ENCODE measurements around the gene ATG4D. TPM values are rescaled to one million over a fixed set of nuclear protein-coding genes. Genes with fewer than 3 reads are reported as not detected.
"Not testable (repeated sequence)": the region's sequence is repeated elsewhere in the genome, so short reads cannot be mapped to it uniquely, and the experiment has no call there.

ATG4D gene
- total and polyA plus RNA-seq, 2 of the 4 experiments (the other 2 are of a cell fraction) = 8.2 to 21.8 TPM

- no peak for TF ChIP-seq CTCF (conservative IDR thresholded peaks at IDR 0.05; ENCODE audit: low read depth, low read length)
- TF ChIP-seq BHLHE40 (IDR thresholded peaks at IDR 0.05; ENCODE audit: low read depth, low read length) = 0 out of 2 replicates have a peak, but pooled peaks have one; percentile 37
- peak; percentile 56; the same call in 1 of the 2 replicates for TF ChIP-seq CEBPB (IDR thresholded peaks at IDR 0.05; ENCODE audit: low read depth, low read length)
Observed at GRCh38 chr19:10568826-10569651, 25.3 kb downstream of the ATG4D start, which contains the start of gene CDKN2D (continued).

GRCh38 chr19:10573793-10574192 lies 30.1 kb downstream of the ATG4D start:
- H3K4ac ChIP-seq (ENCODE audit: low read depth, low read length); H3K4me3 ChIP-seq (ENCODE audit: insufficient read depth, low read depth, low read length); in situ Hi-C loops (cut with MboI; ENCODE audit: low sequenced_read_pairs); H4K8ac ChIP-seq (ENCODE audit: low read depth in 2 of 2, low read length in 2 of 2); H3K9me3 ChIP-seq (ENCODE audit: control insufficient read depth, insufficient read depth, low read length); DNase-seq; CTCF ChIA-PET; intact Hi-C loops (cut with micrococcal nuclease); H3K18ac ChIP-seq (ENCODE audit: low read depth, low read length); H3K9ac ChIP-seq (ENCODE audit: low read depth, low read length); H3K36me3 ChIP-seq (ENCODE audit: control insufficient read depth, insufficient read depth, low read length); H3K79me1 ChIP-seq (ENCODE audit: low read depth in 1 of 2, low read length in 2 of 2); dilution Hi-C loops (cut with HindIII; ENCODE audit: low sequenced_read_pairs, unreplicated experiment); H2AK9ac ChIP-seq (replicated peaks; ENCODE audit: low read depth, low read length, poor library complexity); H3K27me3 ChIP-seq (ENCODE audit: control insufficient read depth, insufficient read depth, low read length); H3K23ac ChIP-seq (ENCODE audit: low read depth, low read length); H3K56ac ChIP-seq (ENCODE audit: extremely low read depth, insufficient read depth, low read length); H2BK15ac ChIP-seq (ENCODE audit: low read depth, low read length); H3K9me1 ChIP-seq (ENCODE audit: insufficient read depth, low read length); H4K5ac ChIP-seq (ENCODE audit: low read depth, low read length); H2BK5ac ChIP-seq (ENCODE audit: low read depth, low read length, poor library complexity, severe bottlenecking); H3K14ac ChIP-seq (replicated peaks; ENCODE audit: low read depth, low read length); H4K20me1 ChIP-seq (ENCODE audit: insufficient read depth, low read length); H2BK20ac ChIP-seq (ENCODE audit: low read depth, low read length); H3K4me2 ChIP-seq (ENCODE audit: low read depth, low read length); H3K27ac ChIP-seq (ENCODE audit: insufficient read depth, low read length); ATAC-seq (ENCODE audit: low read depth); H4K91ac ChIP-seq (ENCODE audit: insufficient read depth, low read depth, low read length); BruUV-seq (replicated peaks); H2AFZ ChIP-seq (replicated peaks; ENCODE audit: low read length, poor library complexity); H2AK5ac ChIP-seq (ENCODE audit: low read depth, low read length); H2BK120ac ChIP-seq (ENCODE audit: low read depth, low read length); H3K4me1 ChIP-seq (ENCODE audit: control insufficient read depth, insufficient read depth, low read length): not testable (repeated sequence)
- POLR2A ChIA-PET (ENCODE audit: unreplicated experiment) = interaction anchor here (0.6 kb wide), 1 partner anchor 14 kb away, joined by 7 read pairs; no protein-coding TSS in a partner anchor
- 100% methylated on average over 1 of the region's 6 CpGs; no CpG with 5 or more reads in 1 of the 2 experiments for WGBS, 2 experiments (ENCODE audit: extremely low coverage in 2 of 2, insufficient read length in 1 of 2)
